ENCODE data around the gene DISP3.

Gene DISP3

DNA sequence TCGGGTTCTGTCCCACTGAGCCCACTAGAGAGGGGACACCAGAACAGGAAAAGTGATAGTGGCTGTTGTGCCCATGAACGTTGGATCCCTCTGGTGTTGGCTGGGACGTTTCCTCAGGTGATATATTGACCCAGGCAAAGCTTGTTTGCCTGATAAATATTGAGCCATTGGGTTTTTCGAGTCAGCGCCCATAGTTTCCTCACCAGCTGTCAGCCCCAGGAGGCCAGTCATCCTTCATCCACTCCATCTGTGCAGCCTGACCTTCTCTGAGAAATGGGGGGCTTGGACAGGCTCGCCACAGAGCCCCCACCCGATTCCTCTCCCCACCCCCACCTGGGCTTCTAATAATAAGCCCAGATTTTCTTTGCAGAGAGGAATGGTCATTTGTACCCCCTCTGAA, 13.3 kb downstream of the DISP3 start:
- Histone ChIP-seq H4K20me1 (ENCODE audit: insufficient read depth, low read length) (no peaks in the 10 kb centered on the region), H3K27ac (ENCODE audit: low read depth, low read length, poor library complexity, severe bottlenecking) (no peak overlapping the region), H3K27me3 (ENCODE audit: insufficient read depth, low read length) (no peaks in the 10 kb centered on the region; the same call in none of the 2 replicates), H3K4me2 (ENCODE audit: low read length) (no peak overlapping the region), H3K36me3 (ENCODE audit: insufficient read depth, low read length) (no peaks in the 10 kb centered on the region), H3K79me2 (ENCODE audit: insufficient read depth, low read length) (no peaks in the 10 kb centered on the region), H3K4me1 (ENCODE audit: insufficient read depth, low read length, severe bottlenecking) (no peaks in the 10 kb centered on the region), H3K9me3 (ENCODE audit: low read length) (no peaks in the 10 kb centered on the region), H3F3A (ENCODE audit: insufficient read depth, low read length) (no peaks in the 10 kb centered on the region), H3K9me2 (ENCODE audit: low read depth, low read length) (no peaks in the 10 kb centered on the region), H2AFZ (ENCODE audit: low read length) (no peak overlapping the region), H3K4me3 (ENCODE audit: low read depth, low read length, poor library complexity, severe bottlenecking) (no peak overlapping the region), H3K9ac (ENCODE audit: low read length) (no peak overlapping the region)
- TF ChIP-seq, protein P1, sequence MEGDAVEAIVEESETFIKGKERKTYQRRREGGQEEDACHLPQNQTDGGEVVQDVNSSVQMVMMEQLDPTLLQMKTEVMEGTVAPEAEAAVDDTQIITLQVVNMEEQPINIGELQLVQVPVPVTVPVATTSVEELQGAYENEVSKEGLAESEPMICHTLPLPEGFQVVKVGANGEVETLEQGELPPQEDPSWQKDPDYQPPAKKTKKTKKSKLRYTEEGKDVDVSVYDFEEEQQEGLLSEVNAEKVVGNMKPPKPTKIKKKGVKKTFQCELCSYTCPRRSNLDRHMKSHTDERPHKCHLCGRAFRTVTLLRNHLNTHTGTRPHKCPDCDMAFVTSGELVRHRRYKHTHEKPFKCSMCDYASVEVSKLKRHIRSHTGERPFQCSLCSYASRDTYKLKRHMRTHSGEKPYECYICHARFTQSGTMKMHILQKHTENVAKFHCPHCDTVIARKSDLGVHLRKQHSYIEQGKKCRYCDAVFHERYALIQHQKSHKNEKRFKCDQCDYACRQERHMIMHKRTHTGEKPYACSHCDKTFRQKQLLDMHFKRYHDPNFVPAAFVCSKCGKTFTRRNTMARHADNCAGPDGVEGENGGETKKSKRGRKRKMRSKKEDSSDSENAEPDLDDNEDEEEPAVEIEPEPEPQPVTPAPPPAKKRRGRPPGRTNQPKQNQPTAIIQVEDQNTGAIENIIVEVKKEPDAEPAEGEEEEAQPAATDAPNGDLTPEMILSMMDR (IDR thresholded peaks at IDR 0.05; ENCODE audit: low read length) = no peak
- TF ChIP-seq EZH2 (IDR thresholded peaks at IDR 0.05; ENCODE audit: borderline replicate concordance, low read length) = no peak

DNA sequence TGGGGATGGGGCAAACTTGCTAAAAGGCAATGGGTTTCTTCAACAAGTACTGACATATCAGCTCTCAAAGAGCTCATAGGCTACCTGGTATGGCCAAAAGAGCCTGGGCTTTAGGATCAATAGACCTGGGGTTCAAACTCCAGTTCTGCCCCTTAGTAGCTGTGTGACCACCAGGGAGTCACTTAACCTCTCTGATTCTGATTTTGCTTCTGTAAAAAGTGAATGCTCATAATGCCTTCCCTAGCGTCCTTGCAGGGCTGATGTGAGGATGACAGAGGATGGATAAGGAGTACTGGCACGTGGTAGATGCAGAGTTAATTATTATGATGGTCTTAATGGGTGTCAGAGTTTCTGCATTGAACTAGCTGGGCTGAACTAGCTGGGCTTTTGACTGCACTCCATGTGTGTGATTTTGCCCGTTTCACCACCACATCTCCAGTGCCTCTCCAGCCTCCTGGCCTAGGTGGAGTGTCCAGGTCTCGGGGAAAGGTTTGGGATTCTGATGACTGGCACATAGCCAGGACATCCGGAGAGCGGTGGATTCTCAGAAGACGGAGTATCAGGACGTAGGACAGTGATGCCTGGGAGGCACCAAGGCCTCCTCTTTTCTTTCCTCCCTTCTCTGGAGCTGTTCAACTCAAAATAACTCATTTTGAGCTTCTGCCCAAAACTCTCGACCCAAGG, 15.2 kb downstream of the DISP3 start:
- no peaks in the 10 kb centered on the region; the same call in 1 of the 2 replicates for H3K27me3 ChIP-seq (ENCODE audit: insufficient read depth, low read length)

DNA sequence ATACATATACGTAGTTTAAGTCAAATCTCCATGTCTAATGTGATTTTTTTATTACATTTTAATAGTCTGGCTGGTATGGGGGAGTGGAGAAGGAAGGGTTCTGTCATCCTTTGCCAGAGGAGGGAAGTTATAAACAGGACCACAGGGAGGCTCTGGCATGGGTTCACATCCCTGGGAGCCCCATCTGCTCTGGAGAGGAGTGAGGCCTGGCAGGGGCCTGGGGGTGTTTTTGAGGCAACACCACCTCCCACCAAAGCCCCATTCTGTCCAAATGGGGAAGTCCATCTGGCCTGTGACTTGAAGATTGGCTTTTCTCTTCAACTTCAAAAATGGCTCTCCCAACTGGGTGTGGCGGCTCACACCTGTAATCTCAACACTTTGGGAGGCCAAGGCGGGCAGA, 15.8 kb downstream of the DISP3 start:
- no peaks in the 10 kb centered on the region for H4K20me1 ChIP-seq (ENCODE audit: insufficient read depth, low read length)

More for the DNA sequence above, 15.2 kb downstream of the DISP3 start:
- H3K36me3 ChIP-seq (ENCODE audit: insufficient read depth, low read length) = no peaks in the 10 kb centered on the region
- no peaks in the 10 kb centered on the region for H3K9me2 ChIP-seq (ENCODE audit: low read depth, low read length)
- no peaks in the 10 kb centered on the region for H4K20me1 ChIP-seq (ENCODE audit: insufficient read depth, low read length)
- no peaks in the 10 kb centered on the region for H3K79me2 ChIP-seq (ENCODE audit: insufficient read depth, low read length)
- no peaks in the 10 kb centered on the region for H3K9me3 ChIP-seq (ENCODE audit: low read length)
- H3K27ac ChIP-seq (ENCODE audit: low read depth, low read length, poor library complexity, severe bottlenecking) = no peak overlapping the region
- no peak overlapping the region for H2AFZ ChIP-seq (ENCODE audit: low read length)
- no peak overlapping the region for H3K4me2 ChIP-seq (ENCODE audit: low read length)
- no peaks in the 10 kb centered on the region for H3F3A ChIP-seq (ENCODE audit: insufficient read depth, low read length)
- H3K4me3 ChIP-seq (ENCODE audit: low read depth, low read length, poor library complexity, severe bottlenecking) = no peak overlapping the region
- no peak for TF ChIP-seq EZH2 (IDR thresholded peaks at IDR 0.05; ENCODE audit: borderline replicate concordance, low read length)
- TF ChIP-seq, protein P1 (IDR thresholded peaks at IDR 0.05; ENCODE audit: low read length) = no peak
- no peaks in the 10 kb centered on the region for H3K4me1 ChIP-seq (ENCODE audit: insufficient read depth, low read length, severe bottlenecking)
- no peak overlapping the region for H3K9ac ChIP-seq (ENCODE audit: low read length)

More for the DNA sequence above, 15.8 kb downstream of the DISP3 start:
- Histone ChIP-seq H3K9me2 (ENCODE audit: low read depth, low read length) (no peaks in the 10 kb centered on the region), H3K36me3 (ENCODE audit: insufficient read depth, low read length) (no peaks in the 10 kb centered on the region), H3F3A (ENCODE audit: insufficient read depth, low read length) (no peaks in the 10 kb centered on the region), H3K9me3 (ENCODE audit: low read length) (no peaks in the 10 kb centered on the region), H3K27me3 (ENCODE audit: insufficient read depth, low read length) (no peaks in the 10 kb centered on the region; the same call in 1 of the 2 replicates), H3K79me2 (ENCODE audit: insufficient read depth, low read length) (no peaks in the 10 kb centered on the region), H3K4me1 (ENCODE audit: insufficient read depth, low read length, severe bottlenecking) (no peaks in the 10 kb centered on the region), H2AFZ (ENCODE audit: low read length) (no peak overlapping the region), H3K27ac (ENCODE audit: low read depth, low read length, poor library complexity, severe bottlenecking) (no peak overlapping the region), H3K9ac (ENCODE audit: low read length) (no peak overlapping the region), H3K4me2 (ENCODE audit: low read length) (no peak overlapping the region), H3K4me3 (ENCODE audit: low read depth, low read length, poor library complexity, severe bottlenecking) (no peak overlapping the region)
- TF ChIP-seq, protein P1 (IDR thresholded peaks at IDR 0.05; ENCODE audit: low read length) = no peak
- no peak for TF ChIP-seq EZH2 (IDR thresholded peaks at IDR 0.05; ENCODE audit: borderline replicate concordance, low read length)

Data from OCI-LY1 (cell line).